Renal cortical epithelial cell (primary cell): ENCODE data around the gene TMEM170A. TPM values are rescaled to one million over a fixed set of nuclear protein-coding genes. Genes with fewer than 3 reads are reported as not detected.
"Not testable (repeated sequence)": the region's sequence is repeated elsewhere in the genome, so short reads cannot be mapped to it uniquely, and the experiment has no call there.

Experiments
- DNase-seq: peaks from one replicate; pipeline ENCODE4 v3.0.0-alpha.2; 2011; ENCODE audit warnings: low read depth
- total RNA-seq: library from RNA; depleted of rRNA; stranded (reverse); fragments of >200 nt; gene quantifications from 2 replicates; pipeline ENCODE4 v1.2.3, GENCODE V29; 2014

The TMEM170A gene
- total RNA-seq, 1 donor from 2014 or later = 30.9 TPM

DNA sequence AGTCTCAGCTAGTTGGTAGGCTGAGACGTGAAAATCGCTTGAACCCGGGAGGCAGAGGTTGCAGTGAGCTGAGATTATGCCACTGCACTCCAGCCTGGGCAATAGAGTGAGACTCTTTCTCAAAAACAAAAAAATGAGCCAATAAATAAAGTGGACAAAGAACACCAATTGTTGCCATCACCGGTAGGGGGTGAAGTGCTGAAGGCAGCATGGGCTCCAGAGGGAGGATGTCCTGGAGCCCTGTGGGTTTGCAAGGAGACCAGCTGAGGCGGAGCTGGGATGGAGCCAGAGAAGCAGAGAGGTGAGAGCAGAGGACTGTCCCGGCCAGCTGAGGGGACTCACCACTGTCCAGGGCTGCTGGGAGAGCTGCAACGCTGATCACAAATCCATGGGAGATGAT, 17.0 kb upstream of the TMEM170A start:
- DNase-seq = no peak

GRCh38 chr16:75479421-75479990, 15.0 kb upstream of the TMEM170A start:
- DNase-seq = no peak

GRCh38 chr16:75478480-75479345, 14.2 kb upstream of the TMEM170A start:
- DNase-seq = no peak

- no peak for DNase-seq
Observed at GRCh38 chr16:75477680-75478473, 13.4 kb upstream of the TMEM170A start.

DNA sequence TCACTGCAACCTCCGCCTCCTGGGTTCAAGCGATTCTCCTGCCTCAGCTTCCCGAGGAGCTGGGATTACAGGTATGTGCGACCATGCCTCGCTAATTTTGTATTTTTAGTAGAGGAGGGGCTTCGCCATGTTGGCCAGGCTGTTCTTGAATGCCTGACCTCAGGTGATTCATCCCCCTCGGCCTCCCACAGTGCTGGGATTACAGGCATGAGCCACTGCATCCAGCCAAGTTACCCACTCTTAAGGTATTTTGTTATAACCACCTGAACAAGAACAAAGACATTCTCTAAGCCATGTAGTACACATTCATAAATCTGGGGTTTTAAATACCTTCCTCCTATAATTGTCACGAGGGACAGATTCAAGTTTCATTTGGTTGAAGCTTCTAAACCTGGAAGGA, 12.3 kb upstream of the TMEM170A start:
- DNase-seq = peak; percentile 91

- DNase-seq = peak; percentile 36
Observed at GRCh38 chr16:75475420-75475847, 10.9 kb upstream of the TMEM170A start.

- DNase-seq = no peak
Observed at GRCh38 chr16:75472908-75473877, 8.7 kb upstream of the TMEM170A start.

DNA sequence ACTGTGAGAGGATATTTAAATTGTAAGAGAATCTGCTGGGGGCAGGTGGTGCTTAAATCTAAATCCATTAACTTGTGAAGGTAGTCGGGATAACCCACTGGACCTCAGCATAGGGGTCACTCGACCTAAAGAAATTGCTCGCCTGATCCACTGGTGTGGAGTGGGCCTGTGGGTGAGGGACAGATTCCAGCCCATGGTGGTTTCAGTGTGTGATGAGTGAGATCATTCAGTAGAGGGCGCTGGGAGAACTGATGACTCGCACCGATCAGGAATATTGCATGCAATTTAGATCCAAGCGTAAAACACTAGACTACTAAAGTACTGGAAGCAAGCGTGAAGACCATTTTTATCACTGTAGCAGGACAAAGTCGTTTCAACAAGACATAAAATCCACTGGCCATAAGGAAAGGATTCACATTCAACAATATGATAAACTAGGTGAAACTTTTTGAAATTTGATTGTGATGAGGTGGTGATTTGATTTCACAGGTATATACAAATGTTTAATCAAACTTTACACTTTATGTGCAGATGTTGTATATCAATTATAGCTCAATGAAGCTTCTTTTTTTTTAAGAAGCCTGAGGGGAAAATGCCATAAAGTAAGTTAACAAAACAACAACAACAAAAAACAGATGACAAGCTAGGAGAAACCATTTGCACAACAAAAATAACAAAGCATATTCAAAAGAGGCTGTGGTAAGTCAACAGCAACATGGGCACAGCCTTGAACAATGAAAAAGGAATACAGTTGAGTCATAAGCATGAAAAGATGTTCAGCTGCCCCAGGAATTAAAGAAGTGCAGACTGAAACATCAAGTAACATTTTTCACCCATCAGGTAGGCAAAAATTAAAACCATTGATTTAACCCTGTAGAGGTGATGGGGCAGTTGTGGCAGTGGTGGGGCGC, 7.5 kb upstream of the TMEM170A start:
- DNase-seq = peak; percentile 67

GRCh38 chr16:75466760-75467159, 2.3 kb upstream of the TMEM170A start:
- DNase-seq = no peak

GRCh38 chr16:75463389-75464121, 934 bp downstream of the TMEM170A start:
- DNase-seq = not testable (repeated sequence)

- DNase-seq = no peak
Observed at GRCh38 chr16:75462806-75463205, 1.7 kb downstream of the TMEM170A start.

- no peak for DNase-seq
Observed at GRCh38 chr16:75461575-75461974, 2.9 kb downstream of the TMEM170A start.

DNA sequence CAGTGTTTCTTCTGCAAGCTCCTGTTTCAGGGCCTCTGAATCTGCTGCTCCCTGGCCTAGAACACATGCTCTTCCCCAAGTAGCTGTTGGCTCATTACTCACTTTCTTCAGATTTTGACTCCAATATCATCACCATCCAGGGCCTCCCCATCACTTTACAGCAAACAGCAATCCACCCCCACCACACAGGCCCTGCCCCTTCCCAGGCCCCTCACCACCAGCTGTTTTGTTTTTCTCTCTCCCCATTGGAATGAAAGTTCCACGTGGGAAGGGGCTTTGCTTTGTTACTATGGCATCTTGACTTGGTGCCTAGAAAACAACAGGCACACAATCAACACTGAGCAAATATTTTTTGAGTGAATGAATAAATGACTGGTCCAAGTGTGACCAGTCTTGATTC, 4.0 kb downstream of the TMEM170A start:
- DNase-seq = no peak

- no peak for DNase-seq
Observed at GRCh38 chr16:75459691-75460090, 4.8 kb downstream of the TMEM170A start.

- DNase-seq = no peak
Observed at GRCh38 chr16:75458439-75458838, 6.0 kb downstream of the TMEM170A start.

- no peak for DNase-seq
Observed at GRCh38 chr16:75458029-75458428, 6.5 kb downstream of the TMEM170A start.

GRCh38 chr16:75457485-75458021, 6.9 kb downstream of the TMEM170A start:
- no peak for DNase-seq

GRCh38 chr16:75456971-75457370, 7.5 kb downstream of the TMEM170A start:
- DNase-seq = no peak

DNA sequence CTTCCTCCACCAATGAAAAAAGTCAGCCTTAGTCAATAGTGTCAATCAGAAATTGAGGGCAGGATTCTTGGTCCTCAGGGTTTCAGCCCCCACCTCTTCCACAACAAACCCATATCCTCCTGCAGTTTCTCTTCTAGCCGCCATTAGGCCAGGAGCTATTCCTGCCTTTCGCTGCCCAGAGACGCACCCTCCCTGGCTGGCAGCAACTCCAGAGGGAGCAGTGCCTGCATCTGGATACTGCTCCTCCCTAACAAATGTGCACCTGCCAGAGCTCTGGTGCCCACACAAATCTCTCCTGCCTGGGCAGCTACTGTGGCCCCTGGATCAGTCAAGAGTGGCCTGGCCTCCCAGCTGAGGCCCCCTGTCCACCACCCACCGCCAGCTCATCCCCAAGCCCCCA, 8.0 kb downstream of the TMEM170A start:
- DNase-seq = not testable (repeated sequence)
